Measurements from ENCODE around the gene ZNF783.

- TF ChIP-seq CTCF (IDR thresholded peaks at IDR 0.05) (no peak), OVOL2 (CRISPR knock-in tag; IDR thresholded peaks at IDR 0.05; ENCODE audit: borderline replicate concordance) (no peak), MAX (CRISPR knock-in tag; IDR thresholded peaks at IDR 0.05) (no peak), ATF1 (CRISPR knock-in tag; IDR thresholded peaks at IDR 0.05) (no peak)
- TF ChIP-seq, protein P1, sequence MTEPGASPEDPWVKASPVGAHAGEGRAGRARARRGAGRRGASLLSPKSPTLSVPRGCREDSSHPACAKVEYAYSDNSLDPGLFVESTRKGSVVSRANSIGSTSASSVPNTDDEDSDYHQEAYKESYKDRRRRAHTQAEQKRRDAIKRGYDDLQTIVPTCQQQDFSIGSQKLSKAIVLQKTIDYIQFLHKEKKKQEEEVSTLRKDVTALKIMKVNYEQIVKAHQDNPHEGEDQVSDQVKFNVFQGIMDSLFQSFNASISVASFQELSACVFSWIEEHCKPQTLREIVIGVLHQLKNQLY (CRISPR knock-in tag; IDR thresholded peaks at IDR 0.05) = no peak
Measured at GRCh38 chr7:149229526-149229925, 32.5 kb upstream of the ZNF783 start.
